GM19099 (cell line): ENCODE measurements around the gene SGSM1.

Experiments
- POLR2A ChIP-seq: IDR thresholded peaks from 3 replicates; pipeline ENCODE4 v1.6.1; 2011; ENCODE audit warnings: low read depth; ENCODE audit not compliant: insufficient read length; ENCODE audit errors: extremely low read depth

Gene SGSM1

GRCh38 chr22:24805790-24806662, at the start of gene SGSM1:
TSS of gene SGSM1 (plus strand) at chr22:24806211. CDS start at chr22:24806326, 115 bp downstream.
- TF ChIP-seq POLR2A, result no peak

GRCh38 chr22:24758164-24758799, 47.7 kb upstream of the SGSM1 start:
- TF ChIP-seq POLR2A, result no peak

- no peak for TF ChIP-seq POLR2A
Observed at GRCh38 chr22:24759765-24760164, 46.2 kb upstream of the SGSM1 start.

- no peak for TF ChIP-seq POLR2A
Observed at GRCh38 chr22:24760708-24761306, 45.2 kb upstream of the SGSM1 start.

GRCh38 chr22:24761888-24762675, 43.9 kb upstream of the SGSM1 start:
- no peak for TF ChIP-seq POLR2A

- TF ChIP-seq POLR2A, result no peak
Observed at GRCh38 chr22:24763872-24764485, 42.0 kb upstream of the SGSM1 start.

- TF ChIP-seq POLR2A, result no peak
Observed at GRCh38 chr22:24765166-24765565, 40.8 kb upstream of the SGSM1 start.

GRCh38 chr22:24768537-24769374, 37.3 kb upstream of the SGSM1 start:
- no peak for TF ChIP-seq POLR2A

- TF ChIP-seq POLR2A, result no peak
Observed at GRCh38 chr22:24772493-24773220, 33.4 kb upstream of the SGSM1 start.

GRCh38 chr22:24775769-24776492, 30.1 kb upstream of the SGSM1 start:
- no peak for TF ChIP-seq POLR2A

GRCh38 chr22:24776525-24776924, 29.5 kb upstream of the SGSM1 start:
- TF ChIP-seq POLR2A, result no peak

- no peak for TF ChIP-seq POLR2A
Observed at GRCh38 chr22:24789516-24789915, 16.5 kb upstream of the SGSM1 start.
